HG03571 (cell line): ENCODE measurements around the gene FUS.
"Not testable (repeated sequence)": the region's sequence is repeated elsewhere in the genome, so short reads cannot be mapped to it uniquely, and the experiment has no call there.

ENCODE experiments used
- ATAC-seq: cut with Tn5 transposase; IDR thresholded peaks from one replicate; pipeline ENCODE4 v1.9.1; 2021; ENCODE audit not compliant: unreplicated experiment

FUS gene

GRCh38 chr16:31184888-31185287 is 4.9 kb downstream of the FUS start:
- no peak for ATAC-seq

- ATAC-seq = no peak
Observed at GRCh38 chr16:31185339-31185738, 5.4 kb downstream of the FUS start.

GRCh38 chr16:31186176-31186575 is 6.2 kb downstream of the FUS start:
- no peak for ATAC-seq

GRCh38 chr16:31186930-31187807 is 7.2 kb downstream of the FUS start:
- ATAC-seq = no peak

- no peak for ATAC-seq
Observed at GRCh38 chr16:31187808-31188189, 7.9 kb downstream of the FUS start.

GRCh38 chr16:31188450-31189411 is 8.8 kb downstream of the FUS start:
- no peak for ATAC-seq

- no peak for ATAC-seq
Observed at GRCh38 chr16:31189412-31189778, 9.5 kb downstream of the FUS start.

GRCh38 chr16:31190061-31190460 is 10.1 kb downstream of the FUS start:
- ATAC-seq = no peak

GRCh38 chr16:31190818-31191444 is 11.0 kb downstream of the FUS start:
- ATAC-seq = no peak

GRCh38 chr16:31191697-31192428 is 11.9 kb downstream of the FUS start:
- ATAC-seq = no peak

GRCh38 chr16:31192856-31193642 is 13.1 kb downstream of the FUS start:
- ATAC-seq = no peak

- ATAC-seq = no peak
Observed at GRCh38 chr16:31193874-31194273, 13.9 kb downstream of the FUS start.

GRCh38 chr16:31194898-31195297 is 15.0 kb downstream of the FUS start:
- no peak for ATAC-seq

- ATAC-seq = not testable (repeated sequence)
Observed at GRCh38 chr16:31195861-31196260, 15.9 kb downstream of the FUS start.

- no peak for ATAC-seq
Observed at GRCh38 chr16:31196324-31197088, 16.6 kb downstream of the FUS start.

GRCh38 chr16:31198207-31198882 is 18.4 kb downstream of the FUS start:
- no peak for ATAC-seq

- no peak for ATAC-seq
Observed at GRCh38 chr16:31199430-31200041, 19.6 kb downstream of the FUS start.

- not testable (repeated sequence) for ATAC-seq
Observed at GRCh38 chr16:31200111-31200510, 20.2 kb downstream of the FUS start.
